ENCODE results near the gene RASL11A.

The RASL11A gene

DNA sequence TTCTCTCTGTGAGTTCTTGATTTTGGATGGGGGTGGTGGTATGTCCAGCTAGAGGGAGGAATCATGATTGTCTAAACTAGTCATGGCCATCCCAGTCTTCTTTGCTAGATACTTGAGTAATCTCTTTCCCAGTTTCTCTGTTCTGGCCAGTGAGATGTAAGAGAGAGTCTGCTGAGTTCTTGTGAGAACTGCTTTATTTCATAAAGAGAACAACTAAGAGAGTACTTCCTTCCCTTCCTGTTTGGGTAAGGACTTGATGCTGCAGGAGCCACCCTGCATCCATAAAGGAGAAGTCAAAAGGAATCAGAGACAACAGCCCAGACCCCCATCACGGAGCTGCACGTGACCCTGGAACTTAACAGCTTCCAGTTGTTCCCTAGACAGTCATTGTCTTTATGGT lies 3.0 kb upstream of the RASL11A start:
- TF ChIP-seq, protein P1, sequence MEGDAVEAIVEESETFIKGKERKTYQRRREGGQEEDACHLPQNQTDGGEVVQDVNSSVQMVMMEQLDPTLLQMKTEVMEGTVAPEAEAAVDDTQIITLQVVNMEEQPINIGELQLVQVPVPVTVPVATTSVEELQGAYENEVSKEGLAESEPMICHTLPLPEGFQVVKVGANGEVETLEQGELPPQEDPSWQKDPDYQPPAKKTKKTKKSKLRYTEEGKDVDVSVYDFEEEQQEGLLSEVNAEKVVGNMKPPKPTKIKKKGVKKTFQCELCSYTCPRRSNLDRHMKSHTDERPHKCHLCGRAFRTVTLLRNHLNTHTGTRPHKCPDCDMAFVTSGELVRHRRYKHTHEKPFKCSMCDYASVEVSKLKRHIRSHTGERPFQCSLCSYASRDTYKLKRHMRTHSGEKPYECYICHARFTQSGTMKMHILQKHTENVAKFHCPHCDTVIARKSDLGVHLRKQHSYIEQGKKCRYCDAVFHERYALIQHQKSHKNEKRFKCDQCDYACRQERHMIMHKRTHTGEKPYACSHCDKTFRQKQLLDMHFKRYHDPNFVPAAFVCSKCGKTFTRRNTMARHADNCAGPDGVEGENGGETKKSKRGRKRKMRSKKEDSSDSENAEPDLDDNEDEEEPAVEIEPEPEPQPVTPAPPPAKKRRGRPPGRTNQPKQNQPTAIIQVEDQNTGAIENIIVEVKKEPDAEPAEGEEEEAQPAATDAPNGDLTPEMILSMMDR (conservative IDR thresholded peaks at IDR 0.05), result no peak
- no peak for TF ChIP-seq ZFX (IDR thresholded peaks at IDR 0.05)

GRCh38 chr13:27269114-27269665 lies 1.4 kb upstream of the RASL11A start:
- H3K27ac ChIP-seq, result no peak overlapping the region
- TF ChIP-seq, protein P1 (conservative IDR thresholded peaks at IDR 0.05), result no peak
- no peak for TF ChIP-seq ZFX (IDR thresholded peaks at IDR 0.05)

More for the DNA sequence above, 3.0 kb upstream of the RASL11A start:
- H3K27ac ChIP-seq, result no peak overlapping the region

GRCh38 chr13:27271570-27272096 lies 1.0 kb downstream of the RASL11A start:
- H3K27ac ChIP-seq, result peak overlapping the region; percentile 66
- TF ChIP-seq ZFX (IDR thresholded peaks at IDR 0.05), result no peak
- TF ChIP-seq, protein P1 (conservative IDR thresholded peaks at IDR 0.05), result no peak

GRCh38 chr13:27273658-27274425 lies 3.2 kb downstream of the RASL11A start:
- no peak overlapping the region for H3K27ac ChIP-seq
- no peak for TF ChIP-seq ZFX (IDR thresholded peaks at IDR 0.05)
- TF ChIP-seq, protein P1 (conservative IDR thresholded peaks at IDR 0.05), result no peak

- no peak overlapping the region for H3K27ac ChIP-seq
- TF ChIP-seq, protein P1 (conservative IDR thresholded peaks at IDR 0.05), result no peak
- TF ChIP-seq ZFX (IDR thresholded peaks at IDR 0.05), result no peak
Measured at GRCh38 chr13:27274631-27275030, 4.0 kb downstream of the RASL11A start.

- no peak for TF ChIP-seq ZFX (IDR thresholded peaks at IDR 0.05)
- TF ChIP-seq, protein P1 (conservative IDR thresholded peaks at IDR 0.05), result no peak
Measured at GRCh38 chr13:27276188-27276587, 5.6 kb downstream of the RASL11A start.

DNA sequence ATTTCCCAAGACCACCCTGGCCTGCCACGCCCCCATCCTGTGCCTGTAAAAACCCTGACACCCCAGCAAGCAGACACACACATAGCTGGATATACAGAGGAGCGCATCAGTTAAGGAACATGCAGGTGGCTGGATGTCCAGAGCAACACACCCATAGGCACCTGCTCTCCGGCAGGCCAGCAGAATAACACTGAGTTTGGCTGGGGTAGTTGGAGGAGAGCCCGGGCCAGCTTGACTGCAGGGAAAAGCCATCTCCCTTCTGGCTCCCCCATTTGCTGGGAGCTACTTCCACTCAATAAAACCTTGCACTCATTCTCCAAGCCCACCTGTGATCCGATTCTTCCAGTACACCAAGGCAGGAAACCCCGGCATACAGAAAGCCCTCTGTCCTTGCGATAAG lies 8.9 kb downstream of the RASL11A start:
- TF ChIP-seq, protein P1 (conservative IDR thresholded peaks at IDR 0.05), result no peak
- TF ChIP-seq ZFX (IDR thresholded peaks at IDR 0.05), result no peak
- no peak overlapping the region for H3K27ac ChIP-seq

More at GRCh38 chr13:27276188-27276587, 5.6 kb downstream of the RASL11A start:
- no peak overlapping the region for H3K27ac ChIP-seq
